ENCODE measurements around the gene TM9SF2.
"Not testable (repeated sequence)": the region's sequence is repeated elsewhere in the genome, so short reads cannot be mapped to it uniquely, and the experiment has no call there.

Gene TM9SF2, protein sequence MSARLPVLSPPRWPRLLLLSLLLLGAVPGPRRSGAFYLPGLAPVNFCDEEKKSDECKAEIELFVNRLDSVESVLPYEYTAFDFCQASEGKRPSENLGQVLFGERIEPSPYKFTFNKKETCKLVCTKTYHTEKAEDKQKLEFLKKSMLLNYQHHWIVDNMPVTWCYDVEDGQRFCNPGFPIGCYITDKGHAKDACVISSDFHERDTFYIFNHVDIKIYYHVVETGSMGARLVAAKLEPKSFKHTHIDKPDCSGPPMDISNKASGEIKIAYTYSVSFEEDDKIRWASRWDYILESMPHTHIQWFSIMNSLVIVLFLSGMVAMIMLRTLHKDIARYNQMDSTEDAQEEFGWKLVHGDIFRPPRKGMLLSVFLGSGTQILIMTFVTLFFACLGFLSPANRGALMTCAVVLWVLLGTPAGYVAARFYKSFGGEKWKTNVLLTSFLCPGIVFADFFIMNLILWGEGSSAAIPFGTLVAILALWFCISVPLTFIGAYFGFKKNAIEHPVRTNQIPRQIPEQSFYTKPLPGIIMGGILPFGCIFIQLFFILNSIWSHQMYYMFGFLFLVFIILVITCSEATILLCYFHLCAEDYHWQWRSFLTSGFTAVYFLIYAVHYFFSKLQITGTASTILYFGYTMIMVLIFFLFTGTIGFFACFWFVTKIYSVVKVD

GRCh38 chr13:99501184-99501847 lies at the start of gene TM9SF2:
Gene TM9SF2 (plus strand): TSS chr13:99501472. CDS start chr13:99501607, 135 bp downstream.
- peak within 1 kb of the TSS; percentile 79 for H2AFZ ChIP-seq (ENCODE audit: low read depth)
- peak within 1 kb of the TSS; percentile 61 for H3K27ac ChIP-seq
- peak within 1 kb of the TSS; percentile 77 for H3K9ac ChIP-seq
- H3K4me3 ChIP-seq (IDR thresholded peaks at IDR 0.05; ENCODE audit: insufficient read depth, low read depth, low read length): no peak within 1 kb of the TSS
- no peaks in the 10 kb centered on the region for H4K20me1 ChIP-seq (ENCODE audit: insufficient read depth)
- TF ChIP-seq, protein P1, sequence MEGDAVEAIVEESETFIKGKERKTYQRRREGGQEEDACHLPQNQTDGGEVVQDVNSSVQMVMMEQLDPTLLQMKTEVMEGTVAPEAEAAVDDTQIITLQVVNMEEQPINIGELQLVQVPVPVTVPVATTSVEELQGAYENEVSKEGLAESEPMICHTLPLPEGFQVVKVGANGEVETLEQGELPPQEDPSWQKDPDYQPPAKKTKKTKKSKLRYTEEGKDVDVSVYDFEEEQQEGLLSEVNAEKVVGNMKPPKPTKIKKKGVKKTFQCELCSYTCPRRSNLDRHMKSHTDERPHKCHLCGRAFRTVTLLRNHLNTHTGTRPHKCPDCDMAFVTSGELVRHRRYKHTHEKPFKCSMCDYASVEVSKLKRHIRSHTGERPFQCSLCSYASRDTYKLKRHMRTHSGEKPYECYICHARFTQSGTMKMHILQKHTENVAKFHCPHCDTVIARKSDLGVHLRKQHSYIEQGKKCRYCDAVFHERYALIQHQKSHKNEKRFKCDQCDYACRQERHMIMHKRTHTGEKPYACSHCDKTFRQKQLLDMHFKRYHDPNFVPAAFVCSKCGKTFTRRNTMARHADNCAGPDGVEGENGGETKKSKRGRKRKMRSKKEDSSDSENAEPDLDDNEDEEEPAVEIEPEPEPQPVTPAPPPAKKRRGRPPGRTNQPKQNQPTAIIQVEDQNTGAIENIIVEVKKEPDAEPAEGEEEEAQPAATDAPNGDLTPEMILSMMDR (conservative IDR thresholded peaks at IDR 0.05; ENCODE audit: low read depth, low read length): no peak
- H3K4me2 ChIP-seq: peak within 1 kb of the TSS; percentile 86
- H3K36me3 ChIP-seq (ENCODE audit: insufficient read depth): no peaks in the 10 kb centered on the region
- no peaks in the 10 kb centered on the region for H3K27me3 ChIP-seq (ENCODE audit: insufficient read depth, low read depth)
- peaks cover 53% of the 10 kb centered on the region for H3K4me1 ChIP-seq (ENCODE audit: low read depth, poor library complexity, severe bottlenecking)
- peaks cover 42% of the 10 kb centered on the region for H3K79me2 ChIP-seq (ENCODE audit: insufficient read depth, low read depth)

DNA sequence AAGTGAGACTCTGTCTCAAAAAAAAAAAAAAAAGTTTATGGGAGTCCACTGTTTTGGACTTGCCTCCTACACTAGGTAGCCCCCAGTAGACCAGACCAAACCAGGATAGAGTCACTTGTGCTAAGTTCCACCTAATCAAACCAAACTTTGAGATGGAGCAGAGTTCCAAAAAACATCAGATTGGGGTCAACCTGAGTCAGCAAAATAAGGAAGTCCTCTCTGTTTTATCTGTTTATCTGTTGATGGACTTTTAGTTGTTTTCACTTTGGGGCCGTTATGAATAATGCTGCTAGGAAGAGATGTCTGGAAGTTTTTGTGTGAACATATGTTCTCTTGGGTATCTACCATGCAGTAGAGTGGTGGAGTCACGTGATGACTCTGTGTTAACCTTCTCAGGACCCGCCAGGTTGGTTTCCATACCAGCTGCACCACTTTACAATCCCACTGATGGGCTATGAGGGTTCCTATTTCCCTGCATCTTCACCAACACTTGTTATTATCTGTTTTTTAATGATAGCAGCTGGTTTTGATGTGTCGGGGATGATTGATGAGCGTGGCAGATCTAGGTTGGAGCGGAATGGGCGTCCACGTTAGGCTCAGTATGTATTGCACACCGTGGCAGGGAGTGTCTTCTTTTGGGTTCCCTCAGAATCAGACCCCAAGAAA lies 46.6 kb upstream of the TM9SF2 start:
- H3K9ac ChIP-seq: no peak overlapping the region
- H3K4me2 ChIP-seq: no peak overlapping the region
- no peak overlapping the region for H3K4me3 ChIP-seq (IDR thresholded peaks at IDR 0.05; ENCODE audit: insufficient read depth, low read depth, low read length)
- no peak overlapping the region for H3K27ac ChIP-seq
- TF ChIP-seq, protein P1 (conservative IDR thresholded peaks at IDR 0.05; ENCODE audit: low read depth, low read length): no peak
- H2AFZ ChIP-seq (ENCODE audit: low read depth): no peak overlapping the region
- H3K36me3 ChIP-seq (ENCODE audit: insufficient read depth): no peaks in the 10 kb centered on the region
- H3K79me2 ChIP-seq (ENCODE audit: insufficient read depth, low read depth): no peaks in the 10 kb centered on the region
- no peaks in the 10 kb centered on the region for H3K4me1 ChIP-seq (ENCODE audit: low read depth, poor library complexity, severe bottlenecking)
- H3K27me3 ChIP-seq (ENCODE audit: insufficient read depth, low read depth): no peaks in the 10 kb centered on the region
- H4K20me1 ChIP-seq (ENCODE audit: insufficient read depth): no peaks in the 10 kb centered on the region

- no peaks in the 10 kb centered on the region for H3K27me3 ChIP-seq (ENCODE audit: insufficient read depth, low read depth)
- no peaks in the 10 kb centered on the region for H3K4me1 ChIP-seq (ENCODE audit: low read depth, poor library complexity, severe bottlenecking)
- TF ChIP-seq, protein P1 (conservative IDR thresholded peaks at IDR 0.05; ENCODE audit: low read depth, low read length): no peak
- H3K27ac ChIP-seq: no peak overlapping the region
- no peak overlapping the region for H3K9ac ChIP-seq
- no peaks in the 10 kb centered on the region for H3K79me2 ChIP-seq (ENCODE audit: insufficient read depth, low read depth)
- no peak overlapping the region for H3K4me2 ChIP-seq
- H3K36me3 ChIP-seq (ENCODE audit: insufficient read depth): no peaks in the 10 kb centered on the region
- H2AFZ ChIP-seq (ENCODE audit: low read depth): no peak overlapping the region
- H4K20me1 ChIP-seq (ENCODE audit: insufficient read depth): no peaks in the 10 kb centered on the region
- H3K4me3 ChIP-seq (IDR thresholded peaks at IDR 0.05; ENCODE audit: insufficient read depth, low read depth, low read length): no peak overlapping the region
Observed at GRCh38 chr13:99459099-99459850, 42.0 kb upstream of the TM9SF2 start.

DNA sequence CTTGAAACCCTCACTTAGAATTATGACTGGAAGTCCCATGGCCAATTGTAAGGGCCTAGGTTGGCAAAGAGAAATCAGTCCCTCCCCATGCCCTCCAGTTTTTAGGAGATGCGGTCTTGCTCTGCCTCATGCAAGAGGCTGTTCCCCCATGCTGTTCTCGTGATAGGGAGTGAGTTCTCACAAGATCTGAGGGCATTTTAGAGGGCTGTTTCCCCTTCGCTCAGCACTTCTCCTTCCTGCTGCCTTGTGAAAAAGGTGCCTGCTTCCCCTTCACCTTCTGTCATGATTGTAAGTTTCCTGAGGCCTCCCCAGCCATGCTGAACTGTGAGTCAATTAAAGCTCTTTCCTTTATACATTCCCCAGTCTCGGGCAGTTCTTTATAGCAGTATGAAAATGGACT lies 40.5 kb upstream of the TM9SF2 start:
- H3K9ac ChIP-seq; H3K79me2 ChIP-seq (ENCODE audit: insufficient read depth, low read depth); H2AFZ ChIP-seq (ENCODE audit: low read depth); H3K4me1 ChIP-seq (ENCODE audit: low read depth, poor library complexity, severe bottlenecking); H3K4me2 ChIP-seq; H4K20me1 ChIP-seq (ENCODE audit: insufficient read depth); H3K27me3 ChIP-seq (ENCODE audit: insufficient read depth, low read depth); H3K27ac ChIP-seq; H3K4me3 ChIP-seq (IDR thresholded peaks at IDR 0.05; ENCODE audit: insufficient read depth, low read depth, low read length); H3K36me3 ChIP-seq (ENCODE audit: insufficient read depth): not testable (repeated sequence)

Measured in KMS-11 (cell line).